Kidney glomerular epithelial cell (primary cell): Measurements from ENCODE around the gene GRHPR.
"Not testable (repeated sequence)": the region's sequence is repeated elsewhere in the genome, so short reads cannot be mapped to it uniquely, and the experiment has no call there.

Experiments
- DNase-seq: peaks from one replicate; lab custom pipeline; 2025; lab: John Stamatoyannopoulos, UW

The GRHPR gene

DNA sequence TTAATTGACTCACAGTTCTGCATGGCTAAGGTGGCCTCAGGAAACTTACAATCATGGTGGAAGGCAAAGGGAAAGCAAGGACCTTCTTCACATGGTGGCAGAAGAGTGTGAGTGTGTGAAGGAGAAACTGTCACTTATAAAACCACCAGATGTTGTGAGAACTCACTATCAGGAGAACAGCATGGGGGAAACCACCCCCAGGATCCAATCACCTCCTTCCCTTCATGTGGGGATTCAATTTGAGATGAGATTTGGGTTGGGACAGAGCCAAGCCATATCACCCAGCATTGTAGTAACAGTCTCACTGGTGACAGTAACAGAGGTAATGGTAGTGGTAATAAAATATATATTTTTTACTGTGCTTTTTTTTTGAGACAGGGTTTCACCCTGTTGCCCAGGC lies 24.6 kb downstream of the GRHPR start:
- no peak for DNase-seq

- no peak for DNase-seq
These were observed 27.6 kb downstream of the GRHPR start for GRCh38 chr9:37449862-37450632.

DNA sequence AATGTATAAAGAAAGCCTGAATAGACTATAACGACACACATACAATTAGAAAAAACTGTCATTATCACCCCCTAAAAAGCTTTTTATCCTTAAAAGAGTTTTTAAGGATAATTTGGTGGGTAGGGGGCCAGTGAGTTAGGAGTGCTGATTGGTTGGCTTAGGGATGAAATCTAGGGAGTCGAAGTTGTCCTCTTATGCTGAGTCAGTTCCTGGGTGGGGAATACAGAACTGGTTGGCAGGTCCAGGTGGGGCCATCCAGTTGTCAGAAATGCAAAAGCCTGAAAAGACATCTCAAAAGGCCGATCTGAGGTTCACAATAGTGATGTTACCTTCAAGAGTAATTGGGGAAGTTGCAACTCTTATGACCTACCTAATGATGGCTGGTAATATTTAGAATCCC lies 29.1 kb downstream of the GRHPR start:
- no peak for DNase-seq

- DNase-seq, result no peak
These were observed 30.1 kb downstream of the GRHPR start for GRCh38 chr9:37452611-37453010.

GRCh38 chr9:37453827-37454226 lies 31.3 kb downstream of the GRHPR start:
- no peak for DNase-seq

DNA sequence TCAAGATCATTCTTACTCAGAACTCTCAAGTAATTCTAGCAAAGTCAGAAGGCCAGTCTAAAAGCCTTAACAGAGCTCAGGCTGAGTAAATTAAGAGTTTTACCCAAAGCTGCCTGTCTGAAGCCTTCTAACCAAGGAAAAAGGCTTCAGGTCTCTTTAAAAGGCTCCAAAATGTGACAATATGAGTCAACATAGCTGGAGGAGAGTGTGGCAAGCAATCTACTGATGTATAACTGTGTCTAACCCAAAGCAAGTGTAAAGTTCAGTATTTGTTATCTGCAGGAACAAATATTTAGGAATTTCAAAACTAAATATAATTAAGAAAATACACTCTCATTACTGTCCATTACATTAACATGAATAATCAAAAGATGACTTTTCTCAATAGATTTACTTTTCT lies 31.7 kb downstream of the GRHPR start:
- DNase-seq, result no peak

DNA sequence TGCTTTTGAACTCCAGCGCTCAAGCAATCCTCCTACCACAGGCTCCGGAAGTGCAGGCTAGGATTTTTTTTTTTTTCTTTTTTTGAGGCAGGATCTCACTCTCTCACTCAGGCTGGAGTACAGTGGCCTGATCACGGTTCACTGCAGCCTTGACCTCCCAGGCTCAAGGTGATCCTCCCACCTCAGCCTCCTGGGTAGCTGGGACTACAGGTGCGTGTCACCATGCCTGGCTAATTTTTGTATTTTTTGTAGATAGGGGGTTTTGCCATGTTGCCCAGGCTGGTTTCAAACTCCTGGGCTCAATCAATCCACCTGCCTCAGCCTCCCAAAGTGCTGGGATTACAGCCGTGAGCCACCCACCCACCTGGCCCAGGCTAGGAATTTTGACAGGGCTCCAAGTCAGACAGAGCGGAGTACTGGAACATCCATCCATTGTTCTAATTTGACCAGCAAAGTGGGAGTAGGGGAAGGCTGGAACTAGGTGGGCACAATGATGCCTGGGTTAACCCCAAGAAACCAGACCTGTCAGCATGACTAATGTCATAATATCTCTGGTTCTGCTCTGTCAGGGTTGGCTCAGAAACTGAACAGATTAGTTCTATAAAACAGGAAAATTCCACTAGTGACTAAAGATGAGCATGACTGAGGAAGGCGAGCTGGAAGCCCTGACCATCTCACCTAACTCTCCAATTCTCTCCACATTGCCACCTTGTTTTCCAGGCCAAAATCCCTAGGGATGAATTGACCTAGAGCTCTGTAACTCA lies 33.6 kb downstream of the GRHPR start:
- no peak for DNase-seq

DNA sequence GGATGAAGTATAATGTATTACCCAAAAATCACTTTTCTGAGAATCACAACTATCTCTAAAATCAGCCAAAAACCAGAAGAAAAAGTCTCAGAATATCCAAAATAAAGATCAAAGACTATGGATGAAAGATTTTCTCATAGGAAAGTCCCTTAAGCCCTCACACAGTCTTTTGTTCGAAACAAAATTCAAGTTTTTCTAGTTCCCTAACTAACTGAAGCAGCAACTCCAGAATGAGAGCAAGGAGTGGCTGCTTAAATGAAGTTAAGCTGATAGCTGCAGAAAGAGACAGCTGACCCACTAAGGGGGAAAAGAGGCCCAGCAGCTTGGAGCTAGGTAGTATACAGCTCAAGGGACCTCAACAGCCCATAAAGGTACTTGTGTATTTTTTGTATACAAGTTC lies 34.3 kb downstream of the GRHPR start:
- no peak for DNase-seq

DNA sequence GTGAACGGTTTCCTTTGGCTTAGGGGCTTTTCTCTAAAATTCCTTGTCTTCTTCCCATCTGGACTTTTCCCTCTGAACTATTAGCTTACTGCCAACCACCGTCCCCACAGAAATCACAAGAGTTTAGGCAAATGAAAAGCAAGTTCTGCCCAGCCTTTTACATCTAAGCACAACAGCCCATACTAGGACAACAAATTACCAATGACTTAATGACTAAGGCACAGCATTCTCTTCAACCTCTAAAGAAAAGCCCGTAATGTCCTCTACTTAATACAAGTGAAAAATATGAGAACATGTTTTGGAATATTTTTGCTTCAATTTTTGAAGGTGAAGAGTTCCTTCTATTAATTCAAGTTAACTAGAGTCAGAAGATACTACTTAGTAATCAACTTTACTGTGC lies 41.5 kb downstream of the GRHPR start:
- DNase-seq, result no peak

- peak; percentile 90 for DNase-seq
These were observed 42.1 kb downstream of the GRHPR start for GRCh38 chr9:37464426-37465248.

DNA sequence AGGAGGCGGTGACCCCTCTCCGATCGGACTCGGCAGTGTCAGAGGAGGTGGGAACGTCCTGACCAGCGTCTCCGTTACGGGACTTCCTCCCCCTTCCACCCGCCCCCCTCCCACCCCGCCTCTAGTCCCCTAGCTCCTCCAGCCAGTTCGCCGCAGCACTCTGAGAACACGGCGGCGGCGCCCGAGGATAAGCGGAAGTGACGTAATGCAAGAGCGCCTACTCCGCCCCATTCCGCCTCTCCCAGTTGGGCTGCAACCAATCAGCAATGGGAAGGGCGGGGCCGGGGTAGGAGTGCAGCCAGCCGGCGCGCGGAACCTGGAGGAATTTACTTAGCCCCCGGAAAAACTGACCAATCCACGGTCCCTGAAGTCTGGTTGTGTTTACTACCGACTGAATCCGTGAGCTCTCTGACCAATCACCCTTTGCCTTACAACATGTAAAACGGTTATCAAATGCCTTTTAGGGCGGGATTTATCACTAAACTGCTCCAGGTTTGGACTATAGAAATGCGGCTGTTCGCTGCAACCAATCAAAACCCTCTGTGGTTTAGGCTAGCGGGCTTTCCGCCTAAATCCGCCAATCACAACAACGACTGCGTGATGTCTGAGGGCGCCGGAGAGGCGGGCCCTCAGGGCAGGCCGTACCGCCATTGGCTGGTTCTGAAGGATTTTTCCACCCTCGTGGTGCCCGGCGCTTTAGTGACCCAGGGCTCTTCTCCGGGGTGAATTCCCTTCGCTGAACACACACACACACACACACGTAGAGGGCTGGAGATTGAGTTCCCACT lies 42.9 kb downstream of the GRHPR start, which contains the start of gene ZBTB5:
Gene ZBTB5 (minus strand): TSS at position 202 of the 788 bp plus-strand sequence. CDS start 22,899 bp downstream, outside the sequence.
- DNase-seq, result peak; percentile 100

DNA sequence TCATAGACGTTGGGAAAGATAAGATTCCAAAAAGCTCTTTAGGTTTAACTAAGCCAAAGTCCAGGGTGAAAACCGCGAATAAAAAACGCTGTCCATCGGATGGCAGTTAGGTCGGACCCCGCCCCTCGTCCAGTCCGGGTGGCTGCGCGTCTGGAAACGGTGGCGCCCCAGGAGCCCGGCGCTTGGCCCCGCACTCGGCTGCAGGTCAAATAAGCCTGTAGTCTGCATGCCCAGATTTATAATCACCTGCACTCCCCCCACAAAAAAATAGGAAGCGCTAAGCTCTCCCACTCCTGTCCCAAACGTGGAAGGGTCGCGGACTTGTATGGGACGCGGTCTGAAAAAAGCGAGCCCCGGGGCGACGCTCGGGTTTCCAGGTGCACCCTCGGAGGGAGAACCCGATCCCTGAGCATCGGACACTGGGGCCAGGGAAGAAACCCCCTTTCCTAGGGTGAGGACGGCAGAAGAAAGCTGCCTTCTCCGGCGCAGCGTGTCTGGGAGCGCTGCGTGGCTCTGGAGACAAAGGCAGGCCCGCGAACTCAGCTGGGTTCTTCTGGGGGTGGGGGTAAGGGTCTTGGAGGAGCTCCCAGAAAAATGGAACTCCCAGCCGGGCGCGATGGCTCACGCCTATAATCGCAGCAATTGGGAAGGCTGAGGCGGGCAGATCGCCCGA lies 43.7 kb downstream of the GRHPR start:
- peak; percentile 70 for DNase-seq

GRCh38 chr9:37467530-37467929 lies 45.0 kb downstream of the GRHPR start:
- not testable (repeated sequence) for DNase-seq

- DNase-seq, result no peak
These were observed 46.1 kb downstream of the GRHPR start for GRCh38 chr9:37468620-37469019.

- peak; percentile 99 for DNase-seq
These were observed 49.6 kb downstream of the GRHPR start for GRCh38 chr9:37471942-37472684.

GRCh38 chr9:37473982-37474381 lies 51.5 kb downstream of the GRHPR start:
- not testable (repeated sequence) for DNase-seq

DNA sequence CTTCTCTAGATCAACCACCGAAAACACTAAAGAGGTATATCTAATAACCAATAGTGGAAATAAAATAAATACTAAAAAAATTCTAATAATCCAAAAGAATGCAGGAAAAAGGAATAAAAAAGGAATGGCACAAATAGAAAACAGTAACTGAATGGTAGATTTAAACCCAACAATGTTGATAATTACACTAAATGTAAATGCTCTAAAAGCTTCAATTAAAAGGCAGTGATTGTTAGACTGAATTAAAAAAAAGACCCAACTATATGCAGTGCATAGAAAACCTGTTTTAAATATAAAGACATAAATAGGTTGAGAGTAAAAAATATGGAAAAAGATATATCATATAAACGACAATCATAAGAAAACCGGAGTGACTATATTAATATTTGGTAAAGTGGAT lies 51.9 kb downstream of the GRHPR start:
- DNase-seq, result no peak

GRCh38 chr9:37476930-37477329 lies 54.4 kb downstream of the GRHPR start:
- DNase-seq, result no peak

DNA sequence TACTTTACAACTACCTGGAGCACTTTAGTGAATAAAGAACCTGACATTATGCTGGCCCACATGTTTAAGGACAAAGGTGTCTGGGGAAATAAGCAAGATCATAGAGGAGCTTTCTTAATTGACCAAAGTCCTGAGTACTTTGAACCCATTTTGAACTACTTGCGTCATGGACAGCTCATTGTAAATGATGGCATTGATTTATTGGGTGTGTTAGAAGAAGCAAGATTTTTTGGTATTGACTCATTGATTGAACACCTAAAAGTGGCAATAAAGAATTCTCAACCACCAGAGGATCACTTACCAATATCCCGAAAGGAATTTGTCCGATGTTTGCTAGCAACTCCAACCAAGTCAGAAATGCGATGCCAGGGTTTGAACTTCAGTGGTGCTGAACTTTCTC lies 54.9 kb downstream of the GRHPR start:
- not testable (repeated sequence) for DNase-seq

GRCh38 chr9:37477987-37478619 lies 55.6 kb downstream of the GRHPR start:
- not testable (repeated sequence) for DNase-seq
